HUES64 (cell line): ENCODE data around the gene CNTNAP2.
"Not testable (repeated sequence)": the region's sequence is repeated elsewhere in the genome, so short reads cannot be mapped to it uniquely, and the experiment has no call there.

Source experiments
- H3K27ac ChIP-seq: 2 replicates; pipeline ENCODE4 v1.7.0; 2013; ENCODE audit warnings: low read depth, low read length, inconsistent platforms
- H3K27me3 ChIP-seq: 2 replicates; pipeline ENCODE4 v1.6.1; 2013; ENCODE audit warnings: mild to moderate bottlenecking, low read length; ENCODE audit not compliant: insufficient read depth
- H3K36me3 ChIP-seq: 2 replicates; pipeline ENCODE4 v1.6.1; 2013; ENCODE audit warnings: mild to moderate bottlenecking, low read length; ENCODE audit not compliant: insufficient read depth
- H3K4me1 ChIP-seq: 2 replicates; pipeline ENCODE4 v1.6.1; 2013; ENCODE audit warnings: mild to moderate bottlenecking, low read length, moderate library complexity; ENCODE audit not compliant: insufficient read depth
- H3K4me3 ChIP-seq: 2 replicates; pipeline ENCODE4 v1.5.1; 2013; ENCODE audit warnings: mild to moderate bottlenecking, low read length, moderate library complexity
- H3K9ac ChIP-seq: 2 replicates; pipeline ENCODE4 v1.6.1; 2013; ENCODE audit warnings: mild to moderate bottlenecking, low read depth, low read length
- H3K9me3 ChIP-seq: 2 replicates; pipeline ENCODE4 v1.6.1; 2013; ENCODE audit warnings: low read depth, low read length; ENCODE audit not compliant: insufficient read depth
- WGBS: fragments of 150-250, 120-280 bp; methylation state at CpG from one replicate; pipeline ENCODE4 v1.1.7; 2013; ENCODE audit warnings: missing lambda C conversion rate; 5-methylcytosine and 5-hydroxymethylcytosine counted together

Gene CNTNAP2

DNA sequence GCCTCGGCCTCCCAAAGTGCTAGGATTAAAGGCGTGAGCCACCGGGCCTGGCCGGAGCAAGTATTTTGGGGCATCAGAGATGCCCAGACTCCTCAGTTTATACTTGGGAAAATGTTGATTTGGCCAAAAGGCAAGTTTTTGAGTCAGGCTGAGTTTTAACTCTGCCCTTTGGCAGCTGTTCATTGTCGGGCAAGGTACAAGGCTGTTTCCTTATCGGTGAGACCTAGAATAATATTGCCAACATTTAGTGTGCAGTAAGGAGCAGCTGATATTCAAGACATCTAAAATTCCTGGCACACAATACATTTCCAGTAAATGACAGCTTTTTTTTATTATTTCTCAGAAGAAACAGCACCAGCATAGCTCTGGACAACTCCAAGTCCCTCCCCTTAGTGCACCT, 2326.3 kb downstream of the CNTNAP2 start:
- no peaks in the 10 kb centered on the region for H3K27me3 ChIP-seq
- H3K9ac ChIP-seq, result no peak overlapping the region
- no peak overlapping the region for H3K27ac ChIP-seq
- peaks cover 21% of the 10 kb centered on the region for H3K9me3 ChIP-seq
- no peaks in the 10 kb centered on the region for H3K36me3 ChIP-seq
- WGBS, result 93% methylated on average over 6 of the region's 6 CpGs
- H3K4me3 ChIP-seq, result no peak overlapping the region
- no peaks in the 10 kb centered on the region; the same call in 1 of the 2 replicates for H3K4me1 ChIP-seq

DNA sequence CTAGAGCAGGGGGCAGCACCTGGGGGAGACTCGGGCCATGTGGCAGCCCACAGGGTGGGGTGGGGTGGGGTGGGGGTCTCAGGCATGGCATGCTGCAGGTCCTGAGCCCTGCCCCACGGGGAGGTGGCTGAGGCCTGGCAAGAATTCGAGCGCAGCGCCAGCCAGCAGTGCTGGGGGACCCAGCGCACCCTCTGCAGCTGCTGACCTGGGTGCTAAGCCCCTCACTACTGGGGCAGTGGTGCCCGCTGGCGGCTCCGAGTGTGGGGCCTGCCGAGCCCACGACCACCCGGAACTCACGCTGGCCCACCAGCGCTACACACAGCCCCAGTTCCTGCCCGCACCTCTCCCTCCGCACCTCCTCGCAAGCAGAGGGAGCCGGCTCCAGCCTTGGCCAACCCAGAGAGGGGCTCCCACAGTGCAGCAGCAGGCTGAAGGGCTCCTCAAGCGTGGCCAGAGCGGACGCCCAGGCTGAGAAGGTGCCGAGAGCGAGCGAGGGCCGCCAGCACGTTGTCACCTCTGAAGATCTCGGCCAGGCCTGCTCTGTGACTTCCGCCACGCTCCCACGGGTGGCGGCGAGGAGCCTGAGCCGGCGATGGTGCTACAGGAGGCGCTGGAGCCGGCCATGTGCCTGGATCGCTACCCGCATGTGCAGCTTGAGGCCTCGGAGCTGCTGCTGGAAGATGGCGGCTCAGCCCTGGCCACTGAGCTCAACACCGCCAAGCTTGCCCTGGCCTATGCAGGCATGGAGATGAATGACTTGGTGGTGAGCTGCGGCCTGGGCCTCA, 2328.9 kb downstream of the CNTNAP2 start:
- Histone ChIP-seq H3K4me3 (no peak overlapping the region), H3K27me3 (no peaks in the 10 kb centered on the region), H3K9ac (no peak overlapping the region), H3K27ac (no peak overlapping the region), H3K36me3 (no peaks in the 10 kb centered on the region), H3K9me3 (peaks cover 21% of the 10 kb centered on the region), H3K4me1 (no peaks in the 10 kb centered on the region)
- 97% methylated on average over 42 of the region's 42 CpGs for WGBS

DNA sequence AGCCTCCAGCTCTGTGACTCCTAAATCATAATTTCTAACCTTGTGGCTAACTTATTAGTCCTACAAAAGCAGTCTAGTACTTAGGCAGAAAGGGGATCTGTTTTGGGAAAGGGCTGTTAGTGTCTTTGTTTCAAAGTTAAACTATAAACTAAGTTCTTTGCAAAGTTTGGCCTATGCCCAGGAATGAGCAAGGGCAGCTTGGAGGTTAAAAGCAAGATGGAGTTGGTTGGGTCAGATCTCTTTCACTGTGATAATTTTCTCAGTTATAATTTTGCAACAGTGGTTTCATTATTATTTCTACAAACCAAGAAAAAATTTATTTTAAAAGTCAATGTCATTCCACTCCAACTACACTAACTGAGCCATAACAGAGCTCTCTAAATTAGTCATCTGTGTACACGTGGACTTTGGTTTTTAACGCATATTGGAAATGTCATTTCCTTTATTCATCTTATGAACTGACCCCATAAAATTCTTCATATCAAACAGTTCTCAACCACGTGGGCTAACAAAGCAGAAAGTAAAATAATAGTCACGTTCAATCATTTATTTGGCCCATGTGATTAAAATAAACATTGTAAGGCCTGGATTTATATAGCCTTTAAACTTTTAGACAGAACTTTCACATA, 2330.7 kb downstream of the CNTNAP2 start:
- H3K9ac ChIP-seq, result no peak overlapping the region
- no peak overlapping the region for H3K4me3 ChIP-seq
- H3K36me3 ChIP-seq, result no peaks in the 10 kb centered on the region
- H3K27ac ChIP-seq, result no peak overlapping the region
- peaks cover 21% of the 10 kb centered on the region for H3K9me3 ChIP-seq
- H3K4me1 ChIP-seq, result no peaks in the 10 kb centered on the region
- no peaks in the 10 kb centered on the region for H3K27me3 ChIP-seq
- 88% methylated on average over 4 of the region's 4 CpGs for WGBS

DNA sequence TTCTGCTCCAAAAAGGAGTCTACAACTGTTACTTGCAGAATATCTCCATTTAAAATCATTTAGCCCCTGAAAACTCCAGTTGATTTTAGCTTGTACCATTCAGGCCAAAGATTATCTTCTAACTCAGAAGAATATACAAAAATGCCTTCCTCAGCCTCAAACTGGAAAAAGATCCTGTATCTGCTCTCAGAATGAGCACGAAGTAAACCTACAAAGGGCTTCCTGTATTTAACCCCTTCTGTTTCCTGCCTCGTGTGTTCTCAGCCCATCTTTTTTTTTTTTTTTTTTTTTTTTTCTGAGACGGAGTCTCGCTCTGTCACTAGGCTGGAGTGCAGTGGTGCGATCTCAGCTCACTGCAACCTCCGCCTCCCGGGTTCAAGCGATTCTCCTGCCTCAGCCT, 2334.9 kb downstream of the CNTNAP2 start:
- H3K4me3 ChIP-seq, H3K27ac ChIP-seq, H3K4me1 ChIP-seq, H3K27me3 ChIP-seq, H3K36me3 ChIP-seq, H3K9ac ChIP-seq, H3K9me3 ChIP-seq: not testable (repeated sequence)
- WGBS, result 86% methylated on average over 8 of the region's 8 CpGs

DNA sequence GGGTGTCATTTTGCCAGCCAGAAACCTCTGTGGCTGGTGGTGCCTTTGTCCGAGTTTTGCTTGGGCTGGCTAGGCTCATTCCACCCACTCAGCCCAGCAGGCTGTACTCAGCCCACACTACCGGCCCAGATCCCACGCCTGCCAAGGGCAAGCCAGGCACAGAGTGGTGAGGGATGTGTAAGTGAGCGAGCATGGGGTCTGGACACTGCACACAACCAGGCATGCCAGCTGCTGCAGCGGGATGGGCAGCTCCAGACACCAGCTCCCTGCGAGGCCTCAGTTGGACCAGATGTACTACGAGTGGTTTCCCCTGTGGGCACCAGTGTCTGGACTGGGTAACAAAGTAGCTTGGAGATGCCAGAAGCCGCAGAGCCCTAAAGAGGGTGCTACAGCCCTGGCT, 2339.8 kb downstream of the CNTNAP2 start:
- 96% methylated on average over 8 of the region's 8 CpGs for WGBS
- Histone ChIP-seq H3K4me1 (0 out of 2 replicates have a peak, but pooled peaks cover 4% of the 10 kb centered on the region), H3K4me3 (no peak overlapping the region), H3K9ac (no peak overlapping the region), H3K27me3 (no peaks in the 10 kb centered on the region), H3K27ac (no peak overlapping the region), H3K36me3 (no peaks in the 10 kb centered on the region), H3K9me3 (no peaks in the 10 kb centered on the region)

DNA sequence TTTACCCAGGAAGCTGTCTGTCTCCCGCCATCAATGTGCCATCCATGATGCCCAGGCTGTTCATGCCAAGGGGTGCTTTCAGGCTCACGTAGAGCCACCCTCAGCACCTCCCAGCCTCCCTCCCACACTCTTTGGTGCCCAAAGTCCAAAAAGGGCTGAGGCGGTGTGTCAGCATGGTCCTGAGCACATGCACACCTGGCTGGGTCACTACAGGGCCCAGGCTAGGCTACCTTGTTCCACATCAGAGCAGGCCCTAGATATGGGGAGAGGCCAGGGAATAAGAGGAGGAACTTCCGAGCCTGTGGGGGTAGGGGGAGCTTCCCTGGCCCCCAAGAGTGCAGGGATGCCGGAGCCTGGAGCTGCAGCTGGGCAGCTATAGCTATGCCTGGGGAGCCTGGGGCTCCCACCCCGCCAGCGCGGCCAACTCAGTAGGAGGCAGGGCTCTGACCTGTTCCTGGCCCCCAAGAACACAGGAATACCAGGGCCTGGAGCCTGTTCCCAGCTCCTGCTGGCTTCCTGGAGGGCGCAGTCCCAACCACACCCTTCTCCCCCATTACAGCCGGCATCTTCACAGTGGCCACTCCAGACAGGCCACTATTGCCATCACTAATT, 2340.8 kb downstream of the CNTNAP2 start:
- no peak overlapping the region for H3K27ac ChIP-seq
- 0 out of 2 replicates have a peak, but pooled peaks cover 4% of the 10 kb centered on the region for H3K4me1 ChIP-seq
- 95% methylated on average over 10 of the region's 10 CpGs for WGBS
- H3K9me3 ChIP-seq, result no peaks in the 10 kb centered on the region
- H3K9ac ChIP-seq, result no peak overlapping the region
- no peaks in the 10 kb centered on the region for H3K36me3 ChIP-seq
- no peaks in the 10 kb centered on the region for H3K27me3 ChIP-seq
- H3K4me3 ChIP-seq, result no peak overlapping the region

DNA sequence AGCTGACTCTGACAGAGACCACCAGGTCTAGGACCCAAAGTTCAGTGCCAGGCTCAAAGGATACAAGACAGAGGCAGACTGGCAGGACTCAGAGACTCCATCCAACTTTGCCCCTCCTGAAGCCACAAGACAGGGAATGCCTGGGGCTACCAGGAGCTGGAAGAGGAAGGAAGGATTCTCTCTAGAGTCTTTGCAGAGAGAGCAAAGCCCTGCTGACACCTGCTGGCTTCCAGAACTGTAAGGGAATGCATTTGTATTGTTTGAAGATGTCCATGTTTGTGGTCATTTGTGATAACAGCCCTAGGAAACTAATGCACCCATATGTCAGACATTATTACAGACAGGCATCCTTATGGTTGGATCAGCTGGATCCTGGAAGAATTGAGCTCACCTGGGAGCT, 2341.7 kb downstream of the CNTNAP2 start:
- Histone ChIP-seq H3K27ac (no peak overlapping the region), H3K4me3 (no peak overlapping the region), H3K36me3 (no peaks in the 10 kb centered on the region), H3K9ac (no peak overlapping the region), H3K4me1 (0 out of 2 replicates have a peak, but pooled peaks cover 4% of the 10 kb centered on the region), H3K27me3 (no peaks in the 10 kb centered on the region), H3K9me3 (0 out of 2 replicates have a peak, but pooled peaks cover 2% of the 10 kb centered on the region)

DNA sequence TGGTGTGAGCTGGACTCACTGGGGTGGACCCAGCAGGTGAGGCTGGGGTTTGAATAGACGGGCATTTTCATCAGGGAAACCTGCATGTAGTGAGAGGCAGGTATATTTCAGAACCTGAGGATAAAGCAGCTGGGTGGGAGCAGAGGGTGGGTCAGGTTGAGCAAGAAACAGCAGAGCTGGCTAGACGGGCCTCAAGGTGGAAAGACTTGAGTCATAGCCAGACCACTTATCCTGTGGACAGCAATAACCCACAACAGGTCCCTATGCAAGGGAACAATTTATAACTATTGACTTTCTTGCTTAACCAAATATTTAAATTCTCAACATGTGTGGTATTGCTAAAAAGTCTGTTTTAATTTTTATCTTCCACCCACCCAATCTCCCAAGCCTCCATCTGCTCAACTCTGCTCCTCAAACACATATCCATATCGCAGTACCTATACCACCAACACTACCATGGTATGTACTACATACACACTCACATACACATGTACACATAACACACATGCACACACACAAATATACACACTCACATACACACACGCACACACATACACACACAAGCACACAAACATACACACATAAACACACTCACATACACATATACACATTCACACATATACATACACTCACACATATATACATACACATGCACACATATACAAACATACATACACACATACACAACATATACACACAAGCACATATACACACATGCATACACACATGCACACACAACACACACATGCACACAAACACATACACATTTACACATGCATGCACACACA, 2345.0 kb downstream of the CNTNAP2 start:
- Histone ChIP-seq H3K9me3 (0 out of 2 replicates have a peak, but pooled peaks cover 3% of the 10 kb centered on the region), H3K27ac (no peak overlapping the region), H3K9ac (no peak overlapping the region), H3K36me3 (no peaks in the 10 kb centered on the region), H3K4me3 (no peak overlapping the region), H3K27me3 (no peaks in the 10 kb centered on the region), H3K4me1 (no peaks in the 10 kb centered on the region)
- 89% methylated on average over 4 of the region's 4 CpGs for WGBS

DNA sequence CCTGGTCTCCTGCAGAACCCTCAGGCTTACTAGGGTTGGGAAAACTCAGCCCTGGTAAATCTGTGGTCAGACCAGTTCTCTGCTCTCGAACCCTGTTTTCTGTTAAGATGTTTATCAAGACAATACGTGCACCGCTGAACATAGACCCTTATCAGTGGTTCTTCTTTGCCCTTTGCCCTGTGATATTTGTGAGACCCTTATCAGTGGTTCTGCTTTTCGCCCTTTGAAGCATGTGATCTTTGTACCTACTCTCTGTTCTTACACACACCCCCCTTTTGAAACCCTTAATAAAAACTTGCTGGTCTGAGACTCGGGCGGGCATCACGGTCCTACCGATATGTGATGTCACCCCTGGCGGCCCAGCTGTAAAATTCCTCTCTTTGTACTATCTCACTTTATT, 2346.2 kb downstream of the CNTNAP2 start:
- not testable (repeated sequence) for H3K4me1 ChIP-seq, H3K36me3 ChIP-seq, H3K27ac ChIP-seq, H3K4me3 ChIP-seq, H3K9me3 ChIP-seq, H3K9ac ChIP-seq, H3K27me3 ChIP-seq
- 94% methylated on average over 9 of the region's 9 CpGs for WGBS

DNA sequence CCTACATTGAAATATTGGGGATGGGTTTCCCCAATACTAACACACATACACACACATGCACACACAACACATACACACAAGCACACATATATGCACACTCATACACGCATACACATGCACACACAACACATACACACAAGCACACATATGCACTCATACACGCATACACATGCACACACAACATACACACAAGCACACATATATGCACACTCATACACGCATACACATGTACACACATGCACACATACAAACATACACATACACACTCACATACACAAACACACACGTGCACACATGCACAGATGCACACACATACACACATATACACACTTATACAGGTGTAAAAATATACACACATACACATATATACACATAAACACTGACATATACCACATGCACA, 2346.6 kb downstream of the CNTNAP2 start:
- Histone ChIP-seq H3K27me3 (no peaks in the 10 kb centered on the region), H3K36me3 (no peaks in the 10 kb centered on the region), H3K9ac (no peak overlapping the region), H3K9me3 (0 out of 2 replicates have a peak, but pooled peaks cover 3% of the 10 kb centered on the region), H3K4me3 (no peak overlapping the region), H3K27ac (no peak overlapping the region), H3K4me1 (no peaks in the 10 kb centered on the region)
- WGBS, result 91% methylated on average over 4 of the region's 4 CpGs

DNA sequence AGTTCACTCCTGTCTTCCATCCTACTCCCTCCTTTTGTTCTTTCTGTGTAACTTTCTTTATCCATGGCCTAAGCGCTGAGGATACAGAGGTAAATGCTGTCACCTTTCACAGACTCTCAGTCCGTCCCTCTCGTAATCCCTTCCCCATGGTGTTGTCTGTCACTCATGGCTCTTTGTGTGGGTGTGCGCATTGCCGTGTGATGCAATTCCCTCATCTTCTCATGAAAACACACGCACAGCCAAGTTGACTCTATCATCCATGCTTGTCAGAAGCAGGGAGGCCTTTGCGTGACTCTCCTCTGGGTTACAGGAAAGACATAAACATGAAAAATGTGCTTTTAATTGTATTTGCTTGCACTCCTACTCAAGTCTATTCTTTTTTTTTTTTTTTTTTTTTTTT, 2348.3 kb downstream of the CNTNAP2 start:
- H3K4me3 ChIP-seq, result no peak overlapping the region
- no peaks in the 10 kb centered on the region for H3K27me3 ChIP-seq
- no peaks in the 10 kb centered on the region for H3K36me3 ChIP-seq
- H3K9ac ChIP-seq, result no peak overlapping the region
- no peak overlapping the region for H3K27ac ChIP-seq
- 93% methylated on average over 7 of the region's 7 CpGs for WGBS
- H3K4me1 ChIP-seq, result no peaks in the 10 kb centered on the region
- 0 out of 2 replicates have a peak, but pooled peaks cover 3% of the 10 kb centered on the region for H3K9me3 ChIP-seq
